Germinal center (tissue), 1 donor: Measurements from ENCODE around the gene SHB.

Experiments
- DNase-seq: peaks from one replicate; pipeline ENCODE4 v3.0.0; 2012; ENCODE audit warnings: mixed read lengths, low spot score

Gene SHB

GRCh38 chr9:37988602-37989001 is 80.4 kb downstream of the SHB start:
- no peak for DNase-seq

- DNase-seq, result no peak
These were observed 81.0 kb downstream of the SHB start for GRCh38 chr9:37988041-37988440.

- no peak for DNase-seq
These were observed 81.5 kb downstream of the SHB start for GRCh38 chr9:37987467-37987981.

GRCh38 chr9:37986771-37987258 is 82.2 kb downstream of the SHB start:
- DNase-seq, result no peak

- DNase-seq, result no peak
These were observed 83.0 kb downstream of the SHB start for GRCh38 chr9:37986001-37986400.

- no peak for DNase-seq
These were observed 84.1 kb downstream of the SHB start for GRCh38 chr9:37984672-37985611.

- no peak for DNase-seq
These were observed 84.8 kb downstream of the SHB start for GRCh38 chr9:37984278-37984671.

GRCh38 chr9:37983381-37984067 is 85.5 kb downstream of the SHB start:
- no peak for DNase-seq

- no peak for DNase-seq
These were observed 89.2 kb downstream of the SHB start for GRCh38 chr9:37979844-37980243.

GRCh38 chr9:37978983-37979382 is 90.0 kb downstream of the SHB start:
- no peak for DNase-seq

- no peak for DNase-seq
These were observed 90.6 kb downstream of the SHB start for GRCh38 chr9:37978481-37978864.

- no peak for DNase-seq
These were observed 91.1 kb downstream of the SHB start for GRCh38 chr9:37977851-37978480.

GRCh38 chr9:37976714-37977477 is 92.1 kb downstream of the SHB start:
- DNase-seq, result no peak

- no peak for DNase-seq
These were observed 93.4 kb downstream of the SHB start for GRCh38 chr9:37975639-37976038.

- no peak for DNase-seq
These were observed 94.4 kb downstream of the SHB start for GRCh38 chr9:37974506-37975173.

GRCh38 chr9:37972351-37972848 is 96.6 kb downstream of the SHB start:
- no peak for DNase-seq

- DNase-seq, result no peak
These were observed 97.3 kb downstream of the SHB start for GRCh38 chr9:37971691-37972090.

- DNase-seq, result no peak
These were observed 97.9 kb downstream of the SHB start for GRCh38 chr9:37971108-37971459.

- DNase-seq, result no peak
These were observed 98.5 kb downstream of the SHB start for GRCh38 chr9:37970301-37971107.
